Activated naive CD4-positive, alpha-beta T cell treated with anti-CD3 and anti-CD28 coated beads, Interleukin-2, amount 50 U/mL, for 24 hours (primary cell): Measurements from ENCODE around the gene PRDM16.

Experiments
- H3K27ac Mint-ChIP-seq: one replicate; pipeline ENCODE4 v1.8.0; 2021; ENCODE audit warnings: mild to moderate bottlenecking, mixed read lengths
- H3K27me3 Mint-ChIP-seq: one replicate; pipeline ENCODE4 v1.8.0; 2021; ENCODE audit warnings: mixed read lengths
- H3K36me3 Mint-ChIP-seq: one replicate; pipeline ENCODE4 v1.8.0; 2021; ENCODE audit warnings: mixed read lengths
- H3K4me1 Mint-ChIP-seq: one replicate; pipeline ENCODE4 v1.8.0; 2021; ENCODE audit warnings: mixed read lengths
- H3K4me3 Mint-ChIP-seq: one replicate; pipeline ENCODE4 v1.8.0; 2021; ENCODE audit warnings: mild to moderate bottlenecking, mixed read lengths
- H3K9me3 Mint-ChIP-seq: one replicate; pipeline ENCODE4 v1.8.0; 2021; ENCODE audit warnings: mixed read lengths

The PRDM16 gene

GRCh38 chr1:3425486-3426215, 356.6 kb downstream of the PRDM16 start:
- Mint-ChIP-seq H3K9me3 (no peaks in the 10 kb centered on the region), H3K4me1 (peaks cover 5% of the 10 kb centered on the region), H3K27ac (no peak overlapping the region), H3K36me3 (no peaks in the 10 kb centered on the region), H3K27me3 (no peaks in the 10 kb centered on the region), H3K4me3 (no peak overlapping the region)

DNA sequence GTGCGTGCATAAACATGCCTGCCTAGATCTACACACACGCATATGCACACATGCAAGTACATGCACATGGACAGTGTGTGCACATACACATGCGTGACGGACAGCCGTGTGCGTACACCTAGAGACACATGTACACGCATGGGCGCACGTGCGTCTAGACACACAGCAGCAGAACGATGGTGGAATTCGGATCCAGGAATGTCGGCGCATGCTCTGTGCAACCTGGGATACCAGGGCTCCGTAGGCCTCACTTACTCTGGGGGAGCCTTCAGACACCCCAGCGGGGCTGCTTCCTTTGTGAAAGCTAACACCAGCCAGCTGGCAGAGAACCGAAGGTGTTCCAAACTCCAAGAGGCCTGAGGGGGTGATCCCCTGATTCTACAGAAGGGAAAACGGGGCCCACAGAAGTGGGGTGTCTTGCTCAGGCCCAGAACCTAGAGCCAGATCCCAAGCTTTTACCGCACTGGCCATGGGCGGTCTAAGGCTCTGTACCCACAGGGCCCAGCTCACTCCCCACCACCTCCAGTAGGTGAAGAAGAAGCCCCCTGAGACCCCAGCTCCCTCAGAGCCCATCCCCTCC, 358.0 kb downstream of the PRDM16 start:
- no peaks in the 10 kb centered on the region for H3K4me1 Mint-ChIP-seq
- no peak overlapping the region for H3K4me3 Mint-ChIP-seq
- no peaks in the 10 kb centered on the region for H3K36me3 Mint-ChIP-seq
- H3K9me3 Mint-ChIP-seq, result no peaks in the 10 kb centered on the region
- H3K27ac Mint-ChIP-seq, result no peak overlapping the region
- H3K27me3 Mint-ChIP-seq, result no peaks in the 10 kb centered on the region

DNA sequence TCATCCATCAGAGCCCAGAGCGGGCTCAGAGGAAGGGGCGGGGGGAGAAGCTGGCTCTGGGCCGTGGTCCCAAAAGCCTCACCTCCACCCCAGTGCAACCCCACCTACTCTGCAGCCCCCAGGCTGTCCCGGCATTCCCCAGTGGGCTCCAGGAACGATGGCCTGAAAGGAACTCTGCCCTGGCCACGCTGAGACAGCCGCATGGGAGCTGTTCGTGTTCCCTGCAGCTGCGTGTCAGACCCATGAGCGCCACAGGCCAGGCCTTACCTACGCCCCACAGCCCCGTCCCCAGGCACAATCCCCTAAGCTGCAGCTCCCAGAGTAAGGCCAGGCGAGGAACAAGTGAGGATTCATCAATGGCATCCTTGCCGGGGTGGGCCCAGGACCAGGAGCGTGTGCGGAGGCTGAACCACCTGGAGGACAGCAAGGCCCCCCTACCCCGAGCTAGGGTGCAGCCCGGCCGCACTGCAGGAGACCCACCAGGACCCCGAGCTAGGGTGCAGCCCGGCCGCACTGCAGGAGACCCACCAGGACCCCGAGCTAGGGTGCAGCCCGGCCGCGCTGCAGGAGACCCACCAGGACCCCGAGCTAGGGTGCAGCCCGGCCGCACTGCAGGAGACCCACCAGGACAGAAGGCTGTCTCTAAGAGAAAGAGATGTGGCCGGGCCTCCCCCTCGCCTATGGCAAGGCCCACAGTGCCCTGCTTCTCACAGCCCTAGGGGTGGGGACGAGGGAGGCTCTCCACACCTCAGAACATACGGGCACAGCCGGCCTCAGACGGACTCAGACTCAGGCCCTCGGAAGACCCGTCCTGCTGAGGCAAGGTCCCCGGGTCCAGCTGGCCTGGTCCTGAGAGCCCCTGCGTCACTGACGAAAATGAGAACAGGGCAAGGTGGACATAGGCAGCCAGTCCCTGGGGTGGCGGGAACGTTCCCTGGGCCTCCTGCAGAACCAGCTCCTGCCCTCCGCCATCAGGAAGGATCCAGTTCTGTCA, 359.0 kb downstream of the PRDM16 start:
- no peaks in the 10 kb centered on the region for H3K4me1 Mint-ChIP-seq
- no peaks in the 10 kb centered on the region for H3K36me3 Mint-ChIP-seq
- H3K4me3 Mint-ChIP-seq, result no peak overlapping the region
- no peaks in the 10 kb centered on the region for H3K27me3 Mint-ChIP-seq
- H3K27ac Mint-ChIP-seq, result no peak overlapping the region
- H3K9me3 Mint-ChIP-seq, result no peaks in the 10 kb centered on the region

GRCh38 chr1:3428899-3429298, 359.9 kb downstream of the PRDM16 start:
- Mint-ChIP-seq H3K27ac (peak overlapping the region; percentile 23), H3K4me3 (no peak overlapping the region)

DNA sequence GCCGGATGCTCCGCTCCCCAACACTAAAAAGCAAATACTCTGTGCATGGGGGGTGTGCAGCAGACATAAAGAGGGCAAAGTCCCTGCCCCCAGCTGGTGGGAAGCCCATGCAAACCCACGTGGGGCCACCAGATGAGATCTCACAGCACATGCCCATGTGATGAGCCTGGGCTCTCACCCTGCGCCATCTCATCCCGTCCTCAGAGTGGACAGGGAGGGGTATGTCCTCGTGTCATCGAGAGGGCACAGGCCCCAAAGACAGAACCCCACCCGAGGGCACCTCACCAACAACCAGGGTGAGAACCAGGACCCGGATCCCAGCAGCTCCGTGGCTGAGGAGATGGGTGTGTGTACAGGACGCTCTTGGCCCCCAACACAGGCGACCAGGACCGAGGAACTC, 360.3 kb downstream of the PRDM16 start:
- no peaks in the 10 kb centered on the region for H3K9me3 Mint-ChIP-seq
- H3K27me3 Mint-ChIP-seq, result no peaks in the 10 kb centered on the region
- no peaks in the 10 kb centered on the region for H3K36me3 Mint-ChIP-seq
- H3K4me1 Mint-ChIP-seq, result no peaks in the 10 kb centered on the region
- no peak overlapping the region for H3K27ac Mint-ChIP-seq
- no peak overlapping the region for H3K4me3 Mint-ChIP-seq

More at GRCh38 chr1:3428899-3429298, 359.9 kb downstream of the PRDM16 start:
- Mint-ChIP-seq H3K27me3 (no peaks in the 10 kb centered on the region), H3K4me1 (no peaks in the 10 kb centered on the region), H3K36me3 (no peaks in the 10 kb centered on the region), H3K9me3 (no peaks in the 10 kb centered on the region)

- Mint-ChIP-seq H3K27ac (no peak overlapping the region), H3K27me3 (no peaks in the 10 kb centered on the region), H3K4me3 (no peak overlapping the region), H3K9me3 (no peaks in the 10 kb centered on the region), H3K36me3 (no peaks in the 10 kb centered on the region), H3K4me1 (no peaks in the 10 kb centered on the region)
Observed at GRCh38 chr1:3429766-3430165, 360.8 kb downstream of the PRDM16 start.

GRCh38 chr1:3430406-3430805, 361.4 kb downstream of the PRDM16 start:
- no peaks in the 10 kb centered on the region for H3K4me1 Mint-ChIP-seq
- H3K27me3 Mint-ChIP-seq, result no peaks in the 10 kb centered on the region
- H3K36me3 Mint-ChIP-seq, result no peaks in the 10 kb centered on the region
- no peak overlapping the region for H3K4me3 Mint-ChIP-seq
- no peak overlapping the region for H3K27ac Mint-ChIP-seq
- H3K9me3 Mint-ChIP-seq, result no peaks in the 10 kb centered on the region

DNA sequence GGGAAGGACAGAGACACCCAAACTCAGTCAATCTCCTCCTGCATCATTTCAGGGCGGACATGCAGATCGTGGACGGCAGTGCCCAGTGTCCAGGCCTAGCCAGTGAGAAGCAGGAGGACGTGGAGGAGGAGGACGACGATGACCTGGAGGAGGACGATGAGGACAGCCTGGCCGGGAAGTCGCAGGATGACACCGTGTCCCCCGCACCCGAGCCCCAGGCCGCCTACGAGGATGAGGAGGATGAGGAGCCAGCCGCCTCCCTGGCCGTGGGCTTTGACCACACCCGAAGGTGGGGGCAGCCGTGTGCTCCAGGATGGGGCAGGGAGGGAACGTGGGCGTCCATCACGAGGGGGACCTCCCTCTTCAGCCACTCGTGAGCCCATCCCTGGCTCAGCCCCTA, 361.8 kb downstream of the PRDM16 start:
- Mint-ChIP-seq H3K9me3 (no peaks in the 10 kb centered on the region), H3K36me3 (no peaks in the 10 kb centered on the region), H3K27me3 (no peaks in the 10 kb centered on the region), H3K27ac (no peak overlapping the region), H3K4me3 (no peak overlapping the region), H3K4me1 (no peaks in the 10 kb centered on the region)

- Mint-ChIP-seq H3K27ac (no peak overlapping the region), H3K4me3 (no peak overlapping the region), H3K9me3 (no peaks in the 10 kb centered on the region), H3K4me1 (no peaks in the 10 kb centered on the region), H3K36me3 (no peaks in the 10 kb centered on the region), H3K27me3 (no peaks in the 10 kb centered on the region)
Observed at GRCh38 chr1:3431266-3431665, 362.3 kb downstream of the PRDM16 start.

GRCh38 chr1:3431686-3432085, 362.7 kb downstream of the PRDM16 start:
- Mint-ChIP-seq H3K4me3 (no peak overlapping the region), H3K4me1 (no peaks in the 10 kb centered on the region), H3K9me3 (no peaks in the 10 kb centered on the region), H3K27me3 (no peaks in the 10 kb centered on the region), H3K36me3 (no peaks in the 10 kb centered on the region), H3K27ac (no peak overlapping the region)

- no peak overlapping the region for H3K27ac Mint-ChIP-seq
- no peaks in the 10 kb centered on the region for H3K36me3 Mint-ChIP-seq
- H3K4me1 Mint-ChIP-seq, result no peaks in the 10 kb centered on the region
- no peak overlapping the region for H3K4me3 Mint-ChIP-seq
- no peaks in the 10 kb centered on the region for H3K27me3 Mint-ChIP-seq
- H3K9me3 Mint-ChIP-seq, result no peaks in the 10 kb centered on the region
Observed at GRCh38 chr1:3432306-3432705, 363.3 kb downstream of the PRDM16 start.

GRCh38 chr1:3433076-3433475, 364.1 kb downstream of the PRDM16 start:
- Mint-ChIP-seq H3K27me3 (no peaks in the 10 kb centered on the region), H3K4me3 (no peak overlapping the region), H3K9me3 (no peaks in the 10 kb centered on the region), H3K36me3 (no peaks in the 10 kb centered on the region), H3K27ac (no peak overlapping the region), H3K4me1 (no peaks in the 10 kb centered on the region)

- Mint-ChIP-seq H3K27me3 (no peaks in the 10 kb centered on the region), H3K9me3 (no peaks in the 10 kb centered on the region), H3K4me1 (no peaks in the 10 kb centered on the region), H3K4me3 (no peak overlapping the region), H3K36me3 (no peaks in the 10 kb centered on the region), H3K27ac (peak overlapping the region; percentile 51)
Observed at GRCh38 chr1:3433596-3434320, 364.8 kb downstream of the PRDM16 start.

DNA sequence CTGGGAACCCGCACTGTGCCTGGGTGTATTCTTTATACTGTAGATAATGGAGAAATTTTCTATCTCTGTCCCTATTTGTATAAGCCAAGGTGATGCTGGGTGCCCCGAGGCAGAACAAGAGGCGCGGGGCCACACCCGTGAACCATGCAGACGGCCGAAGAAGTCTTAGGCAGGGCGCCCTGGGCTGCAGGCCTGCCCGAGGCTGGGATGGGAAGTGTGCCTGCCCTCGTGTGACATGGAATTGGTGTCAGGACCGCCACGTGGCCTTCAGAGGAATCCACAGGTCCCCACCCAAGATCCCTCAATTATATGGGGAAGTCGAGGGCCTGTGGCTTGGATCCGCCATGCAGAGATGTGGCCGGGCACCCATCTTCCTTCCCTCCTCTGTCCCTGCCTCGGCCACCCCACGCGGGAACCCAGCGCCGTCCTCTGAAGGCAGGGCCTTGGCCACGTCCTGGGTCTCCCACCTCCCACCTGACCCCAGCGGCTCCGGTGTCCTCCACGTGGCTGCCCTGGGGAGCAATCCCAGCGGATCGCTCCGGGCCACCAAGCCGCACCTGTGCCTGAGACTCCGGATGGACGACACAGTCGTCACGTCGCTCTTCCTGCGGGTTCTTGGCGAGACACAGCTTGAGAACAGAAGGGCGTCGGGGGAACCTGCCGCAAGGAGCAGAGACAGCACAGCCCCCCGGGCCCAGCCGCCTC, 365.6 kb downstream of the PRDM16 start:
- Mint-ChIP-seq H3K36me3 (no peaks in the 10 kb centered on the region), H3K4me3 (no peak overlapping the region), H3K27ac (no peak overlapping the region), H3K9me3 (no peaks in the 10 kb centered on the region), H3K4me1 (no peaks in the 10 kb centered on the region), H3K27me3 (no peaks in the 10 kb centered on the region)

DNA sequence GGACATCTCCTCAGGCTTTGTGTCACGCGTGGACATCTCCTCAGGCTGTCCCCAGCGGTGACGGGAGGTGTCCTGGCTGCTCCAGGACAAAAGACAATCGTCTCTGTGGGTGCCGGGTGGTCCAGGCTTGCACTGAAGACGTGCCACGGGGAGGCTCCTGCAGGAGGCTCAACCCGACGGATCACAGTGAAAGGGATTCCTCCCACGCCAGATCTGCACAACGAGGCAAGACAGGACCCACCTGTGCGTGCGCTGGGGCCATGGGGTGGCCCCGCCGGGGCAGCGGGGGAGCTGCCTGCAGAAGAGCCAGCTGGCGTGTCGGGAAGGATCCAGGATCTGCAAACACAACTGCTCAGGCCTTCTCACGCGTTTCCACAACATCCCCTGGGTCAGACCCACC, 366.7 kb downstream of the PRDM16 start:
- Mint-ChIP-seq H3K9me3 (no peaks in the 10 kb centered on the region), H3K27me3 (no peaks in the 10 kb centered on the region), H3K4me1 (no peaks in the 10 kb centered on the region), H3K36me3 (no peaks in the 10 kb centered on the region), H3K4me3 (no peak overlapping the region), H3K27ac (no peak overlapping the region)
